Measurements from ENCODE around the gene RNPC3.

Gene RNPC3

DNA sequence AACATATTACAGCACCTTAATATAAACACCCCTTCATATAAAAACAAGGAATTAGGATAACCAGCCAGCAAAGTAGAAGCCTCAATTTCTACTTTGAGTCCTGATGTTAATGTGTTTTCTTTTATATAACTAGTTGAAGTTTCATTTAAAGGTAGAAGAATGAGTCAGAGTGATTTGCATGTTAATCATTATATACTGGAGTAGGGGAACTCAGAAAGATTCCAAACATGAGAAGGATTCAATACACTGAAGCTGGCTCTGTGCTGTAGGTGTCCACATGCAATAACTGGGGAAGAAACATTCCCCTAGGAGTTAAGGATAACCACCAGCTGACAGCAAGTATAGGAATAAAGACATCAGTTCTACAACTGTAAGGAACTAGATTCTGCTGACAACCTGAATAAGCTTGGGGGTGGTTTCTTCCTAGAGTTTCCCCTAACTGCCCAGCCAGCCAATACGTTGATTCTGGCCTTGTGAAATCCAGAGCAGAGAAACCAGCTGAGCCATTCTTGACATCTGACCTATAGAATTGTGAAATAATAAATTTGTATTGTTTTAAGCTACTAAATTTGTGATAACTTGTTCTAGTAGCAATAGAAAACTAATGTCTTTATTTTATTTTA, 33.4 kb upstream of the RNPC3 start:
- H3K9ac ChIP-seq (ENCODE audit: low read depth, low read length), result no peak overlapping the region
- H3K79me2 ChIP-seq (ENCODE audit: insufficient read depth, low read length), result no peaks in the 10 kb centered on the region
- no peaks in the 10 kb centered on the region for H4K20me1 ChIP-seq (ENCODE audit: insufficient read depth, low read length)
- no peak overlapping the region for H3K27ac ChIP-seq (ENCODE audit: low read length)
- no peak for DNase-seq
- H3K4me3 ChIP-seq (ENCODE audit: low read depth in 1 of 2, low read length in 2 of 2), result no peak overlapping the region
- no peak for TF ChIP-seq EZH2 (IDR thresholded peaks at IDR 0.05; ENCODE audit: borderline replicate concordance, low read depth, low read length, severe bottlenecking)
- TF ChIP-seq, protein P1, sequence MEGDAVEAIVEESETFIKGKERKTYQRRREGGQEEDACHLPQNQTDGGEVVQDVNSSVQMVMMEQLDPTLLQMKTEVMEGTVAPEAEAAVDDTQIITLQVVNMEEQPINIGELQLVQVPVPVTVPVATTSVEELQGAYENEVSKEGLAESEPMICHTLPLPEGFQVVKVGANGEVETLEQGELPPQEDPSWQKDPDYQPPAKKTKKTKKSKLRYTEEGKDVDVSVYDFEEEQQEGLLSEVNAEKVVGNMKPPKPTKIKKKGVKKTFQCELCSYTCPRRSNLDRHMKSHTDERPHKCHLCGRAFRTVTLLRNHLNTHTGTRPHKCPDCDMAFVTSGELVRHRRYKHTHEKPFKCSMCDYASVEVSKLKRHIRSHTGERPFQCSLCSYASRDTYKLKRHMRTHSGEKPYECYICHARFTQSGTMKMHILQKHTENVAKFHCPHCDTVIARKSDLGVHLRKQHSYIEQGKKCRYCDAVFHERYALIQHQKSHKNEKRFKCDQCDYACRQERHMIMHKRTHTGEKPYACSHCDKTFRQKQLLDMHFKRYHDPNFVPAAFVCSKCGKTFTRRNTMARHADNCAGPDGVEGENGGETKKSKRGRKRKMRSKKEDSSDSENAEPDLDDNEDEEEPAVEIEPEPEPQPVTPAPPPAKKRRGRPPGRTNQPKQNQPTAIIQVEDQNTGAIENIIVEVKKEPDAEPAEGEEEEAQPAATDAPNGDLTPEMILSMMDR (IDR thresholded peaks at IDR 0.05; ENCODE audit: borderline replicate concordance, extremely low read depth, low read length, poor library complexity, severe bottlenecking), result no peak
- no peaks in the 10 kb centered on the region for H3K9me3 ChIP-seq (ENCODE audit: insufficient read depth, low read length, severe bottlenecking)
- H3K36me3 ChIP-seq (ENCODE audit: insufficient read depth, low read length), result no peaks in the 10 kb centered on the region
- no peaks in the 10 kb centered on the region for H3K27me3 ChIP-seq (ENCODE audit: insufficient read depth, low read length, poor library complexity)
- H2AFZ ChIP-seq (ENCODE audit: low read depth, low read length), result no peak overlapping the region
- no peak overlapping the region for H3K4me2 ChIP-seq (ENCODE audit: insufficient read depth, low read length)
- no peak for ATAC-seq (ENCODE audit: insufficient read depth, low read depth)
- no peaks in the 10 kb centered on the region for H3K4me1 ChIP-seq (ENCODE audit: insufficient read depth, low read length)

DNA sequence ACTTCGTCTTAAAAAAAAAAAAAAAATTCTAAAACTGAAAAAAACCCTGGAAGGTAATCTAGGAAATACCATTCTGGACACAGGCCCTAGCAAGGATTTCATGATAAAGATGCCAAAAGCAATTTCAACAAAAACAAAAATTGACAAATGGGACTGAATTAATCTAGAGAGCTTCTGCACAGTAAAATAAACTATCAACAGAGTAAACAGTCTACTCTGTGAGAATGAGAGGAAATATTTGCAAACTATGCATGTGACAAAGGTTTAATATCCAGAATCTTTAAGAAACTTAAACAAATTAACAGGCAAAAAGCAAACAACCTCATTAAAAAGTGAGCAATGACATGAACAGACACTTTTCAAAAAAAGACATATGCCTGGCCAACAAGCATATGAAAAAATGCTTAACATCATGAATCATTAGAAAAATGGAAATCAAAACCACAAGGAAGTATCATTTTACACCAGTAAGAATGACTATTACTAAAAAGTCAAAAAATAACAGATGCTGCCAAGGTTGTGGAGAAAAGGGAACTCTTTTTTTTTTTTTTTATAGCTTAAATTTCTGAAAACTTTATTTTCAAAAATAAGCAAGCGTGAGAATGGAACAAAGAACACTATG, 29.4 kb upstream of the RNPC3 start:
- no peaks in the 10 kb centered on the region for H3K9me3 ChIP-seq (ENCODE audit: insufficient read depth, low read length, severe bottlenecking)
- H3K27ac ChIP-seq (ENCODE audit: low read length), result no peak overlapping the region
- no peaks in the 10 kb centered on the region for H3K36me3 ChIP-seq (ENCODE audit: insufficient read depth, low read length)
- no peak overlapping the region for H3K4me2 ChIP-seq (ENCODE audit: insufficient read depth, low read length)
- H3K9ac ChIP-seq (ENCODE audit: low read depth, low read length), result no peak overlapping the region
- no peaks in the 10 kb centered on the region for H3K79me2 ChIP-seq (ENCODE audit: insufficient read depth, low read length)
- DNase-seq (no peak), ATAC-seq (ENCODE audit: insufficient read depth, low read depth) (no peak)
- no peak overlapping the region for H3K4me3 ChIP-seq (ENCODE audit: low read depth in 1 of 2, low read length in 2 of 2)
- H3K27me3 ChIP-seq (ENCODE audit: insufficient read depth, low read length, poor library complexity), result no peaks in the 10 kb centered on the region
- no peak for TF ChIP-seq EZH2 (IDR thresholded peaks at IDR 0.05; ENCODE audit: borderline replicate concordance, low read depth, low read length, severe bottlenecking)
- TF ChIP-seq, protein P1 (IDR thresholded peaks at IDR 0.05; ENCODE audit: borderline replicate concordance, extremely low read depth, low read length, poor library complexity, severe bottlenecking), result no peak
- H3K4me1 ChIP-seq (ENCODE audit: insufficient read depth, low read length), result no peaks in the 10 kb centered on the region
- H2AFZ ChIP-seq (ENCODE audit: low read depth, low read length), result no peak overlapping the region
- H4K20me1 ChIP-seq (ENCODE audit: insufficient read depth, low read length), result no peaks in the 10 kb centered on the region

DNA sequence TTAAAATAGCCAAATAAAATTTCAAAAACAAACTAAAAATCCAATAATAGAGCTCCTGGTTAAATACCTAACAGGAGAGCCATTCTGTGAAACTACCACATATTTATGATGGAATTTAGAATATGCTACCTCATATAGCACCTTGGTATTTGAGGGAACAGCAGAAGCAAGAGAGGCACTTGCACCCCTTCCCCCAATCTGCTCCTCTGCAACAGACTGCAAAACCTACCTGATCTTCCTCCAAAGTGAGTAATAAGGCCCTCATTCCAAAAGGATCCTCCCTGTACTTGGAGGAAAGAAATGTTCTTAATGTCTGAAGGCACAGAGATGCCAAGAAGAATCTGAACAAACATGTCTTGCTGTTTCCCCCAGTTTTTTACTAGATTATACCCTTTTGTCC, 28.1 kb upstream of the RNPC3 start:
- Histone ChIP-seq H3K27me3 (ENCODE audit: insufficient read depth, low read length, poor library complexity) (no peaks in the 10 kb centered on the region), H3K9ac (ENCODE audit: low read depth, low read length) (no peak overlapping the region), H3K9me3 (ENCODE audit: insufficient read depth, low read length, severe bottlenecking) (no peaks in the 10 kb centered on the region), H3K4me1 (ENCODE audit: insufficient read depth, low read length) (no peaks in the 10 kb centered on the region), H3K79me2 (ENCODE audit: insufficient read depth, low read length) (no peaks in the 10 kb centered on the region), H3K4me2 (ENCODE audit: insufficient read depth, low read length) (no peak overlapping the region), H2AFZ (ENCODE audit: low read depth, low read length) (no peak overlapping the region), H4K20me1 (ENCODE audit: insufficient read depth, low read length) (no peaks in the 10 kb centered on the region), H3K4me3 (ENCODE audit: low read depth in 1 of 2, low read length in 2 of 2) (no peak overlapping the region), H3K27ac (ENCODE audit: low read length) (no peak overlapping the region), H3K36me3 (ENCODE audit: insufficient read depth, low read length) (no peaks in the 10 kb centered on the region)
- DNase-seq (no peak), ATAC-seq (ENCODE audit: insufficient read depth, low read depth) (no peak)
- TF ChIP-seq EZH2 (IDR thresholded peaks at IDR 0.05; ENCODE audit: borderline replicate concordance, low read depth, low read length, severe bottlenecking), result no peak
- TF ChIP-seq, protein P1 (IDR thresholded peaks at IDR 0.05; ENCODE audit: borderline replicate concordance, extremely low read depth, low read length, poor library complexity, severe bottlenecking), result no peak

Data from DND-41 (cell line).